ENCODE measurements around the gene CD209.

GRCh38 chr19:7790416-7790815 lies 43.1 kb upstream of the CD209 start:
- TF ChIP-seq CTCF (IDR thresholded peaks at IDR 0.05) (no peak), POLR2A (IDR thresholded peaks at IDR 0.05) (no peak), EP300 (IDR thresholded peaks at IDR 0.05) (no peak), POLR2AphosphoS5 (IDR thresholded peaks at IDR 0.05) (no peak)

Data from sigmoid colon (tissue), 4 donors.